Measurements from ENCODE around the gene SMPD3. TPM values are rescaled to one million over a fixed set of nuclear protein-coding genes. Genes with fewer than 3 reads are reported as not detected.

SMPD3 gene
- total and polyA plus RNA-seq, 8 donors = 0.79 to 3.7 (median 2.8) TPM

DNA sequence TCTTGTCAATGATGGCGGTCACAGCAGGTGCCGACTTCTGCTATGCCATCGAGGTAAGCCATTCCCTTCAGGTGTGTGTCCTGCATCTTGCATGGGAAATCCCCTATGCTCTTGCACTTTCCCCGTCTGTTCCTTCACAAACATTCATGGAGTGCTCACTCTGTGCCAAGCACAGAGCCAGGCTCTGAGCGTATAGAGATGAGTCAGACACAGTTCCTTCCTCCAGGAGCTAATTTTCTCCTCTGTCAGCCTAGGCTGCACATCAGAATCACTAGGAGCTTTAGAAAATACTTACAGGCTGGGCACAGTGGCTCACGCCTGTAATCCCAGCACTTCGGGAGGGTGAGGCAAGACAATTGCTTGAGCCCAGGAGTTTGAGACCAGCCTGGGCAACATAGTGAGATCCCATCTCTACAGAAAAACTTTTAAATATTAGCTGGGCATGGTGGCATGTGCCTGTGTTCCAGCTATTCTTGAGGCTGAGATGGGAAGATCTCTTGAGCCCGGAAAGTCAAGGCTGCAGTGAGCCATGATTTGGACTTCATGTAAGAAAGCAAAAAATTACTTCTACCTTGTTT lies 123.4 kb downstream of the SMPD3 start:
- Histone ChIP-seq H3K36me3 (peaks cover 0 to 49% of the 10 kb centered on the region in 2 donors), H3K27ac (no peak overlapping the region), H3K9me3 (no peaks in the 10 kb centered on the region), H3K4me3 (no peak overlapping the region), H3K4me1 (no peaks in the 10 kb centered on the region), H3K27me3 (no peaks in the 10 kb centered on the region)
- intact Hi-C loops (cut with DNase I) = loop anchor here (5.0 to 10.0 kb wide), 2 partner anchors 63 to 70 kb away; partner anchors contain the start of gene SLC7A6 (in 1 of the 2)
- ATAC-seq (no peak), DNase-seq (no peak)
- TF ChIP-seq, protein P1, sequence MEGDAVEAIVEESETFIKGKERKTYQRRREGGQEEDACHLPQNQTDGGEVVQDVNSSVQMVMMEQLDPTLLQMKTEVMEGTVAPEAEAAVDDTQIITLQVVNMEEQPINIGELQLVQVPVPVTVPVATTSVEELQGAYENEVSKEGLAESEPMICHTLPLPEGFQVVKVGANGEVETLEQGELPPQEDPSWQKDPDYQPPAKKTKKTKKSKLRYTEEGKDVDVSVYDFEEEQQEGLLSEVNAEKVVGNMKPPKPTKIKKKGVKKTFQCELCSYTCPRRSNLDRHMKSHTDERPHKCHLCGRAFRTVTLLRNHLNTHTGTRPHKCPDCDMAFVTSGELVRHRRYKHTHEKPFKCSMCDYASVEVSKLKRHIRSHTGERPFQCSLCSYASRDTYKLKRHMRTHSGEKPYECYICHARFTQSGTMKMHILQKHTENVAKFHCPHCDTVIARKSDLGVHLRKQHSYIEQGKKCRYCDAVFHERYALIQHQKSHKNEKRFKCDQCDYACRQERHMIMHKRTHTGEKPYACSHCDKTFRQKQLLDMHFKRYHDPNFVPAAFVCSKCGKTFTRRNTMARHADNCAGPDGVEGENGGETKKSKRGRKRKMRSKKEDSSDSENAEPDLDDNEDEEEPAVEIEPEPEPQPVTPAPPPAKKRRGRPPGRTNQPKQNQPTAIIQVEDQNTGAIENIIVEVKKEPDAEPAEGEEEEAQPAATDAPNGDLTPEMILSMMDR (IDR thresholded peaks at IDR 0.05) = no peak

DNA sequence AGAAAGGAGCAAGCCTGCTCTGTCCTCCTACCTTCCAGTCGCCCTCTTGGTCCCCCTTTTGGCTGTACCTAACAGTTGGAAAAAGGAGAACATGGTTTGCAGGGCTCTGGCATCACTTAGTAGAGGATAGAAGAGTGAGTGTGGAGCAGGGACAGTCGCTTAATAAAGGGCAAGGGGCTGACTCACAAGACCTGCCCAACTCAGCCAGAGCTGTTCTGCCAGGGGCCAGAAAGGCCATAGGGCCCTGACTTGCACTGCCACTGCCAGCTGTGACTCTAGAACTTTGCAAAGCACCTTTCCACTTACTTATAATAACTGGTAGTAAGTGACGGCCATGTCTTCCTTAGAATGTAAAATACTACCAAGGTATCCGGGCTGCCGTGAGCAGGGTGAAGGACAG lies 124.0 kb downstream of the SMPD3 start:
- DNase-seq (no peak), ATAC-seq (no peak)
- Histone ChIP-seq H3K36me3 (peaks cover 0 to 51% of the 10 kb centered on the region in 2 donors), H3K4me1 (no peaks in the 10 kb centered on the region), H3K27ac (no peak overlapping the region), H3K4me3 (no peak overlapping the region), H3K9me3 (no peaks in the 10 kb centered on the region), H3K27me3 (no peaks in the 10 kb centered on the region)
- intact Hi-C loops (cut with DNase I) = loop anchor here (5.0 to 10.0 kb wide), 2 partner anchors 62 to 70 kb away; partner anchors contain the start of gene SLC7A6 (in 1 of the 2)
- TF ChIP-seq, protein P1 (IDR thresholded peaks at IDR 0.05) = no peak

DNA sequence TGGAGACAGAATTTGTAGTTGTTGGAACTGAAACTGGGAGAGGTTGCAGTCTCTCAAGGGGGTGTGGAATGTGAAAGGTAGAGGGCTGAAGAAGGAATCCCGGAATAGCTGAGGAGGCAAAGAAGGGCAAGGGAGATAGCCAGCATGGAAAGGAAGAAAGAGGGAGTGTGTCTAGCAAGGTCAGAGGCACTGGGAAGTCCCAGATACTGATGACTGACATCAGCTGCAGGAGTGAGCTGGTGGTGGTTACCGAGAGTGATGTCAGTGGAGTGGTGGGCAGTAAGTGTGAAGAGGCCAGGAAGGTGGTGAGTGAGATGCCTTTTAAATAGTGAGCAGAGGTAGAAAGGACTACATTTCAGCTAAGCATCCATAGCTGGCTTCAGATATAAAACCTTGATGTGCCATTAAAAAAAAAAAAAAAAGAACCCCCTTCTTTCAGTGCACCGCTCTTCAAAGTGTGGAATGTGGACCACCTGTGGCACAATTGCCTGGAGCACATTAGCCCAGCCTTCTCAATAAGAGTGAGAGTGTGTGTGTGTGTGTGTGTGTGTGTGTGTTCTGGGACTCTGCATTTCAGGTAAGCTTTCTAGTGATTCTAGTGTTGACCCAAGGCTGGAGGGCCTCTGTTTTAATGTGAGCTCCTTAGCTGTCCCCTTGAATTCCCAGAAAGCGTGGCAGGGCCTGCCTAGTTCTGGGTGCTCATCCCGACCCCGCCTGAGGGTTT lies 129.0 kb downstream of the SMPD3 start:
- ATAC-seq (peak; percentile 24), DNase-seq (no peak)
- intact Hi-C loops (cut with DNase I) = no loop called here
- no peaks in the 10 kb centered on the region for H3K9me3 ChIP-seq
- H3K36me3 ChIP-seq = peaks cover 0 to 54% of the 10 kb centered on the region in 2 donors
- no peak overlapping the region for H3K27ac ChIP-seq
- TF ChIP-seq, protein P1 (IDR thresholded peaks at IDR 0.05) = no peak
- H3K4me3 ChIP-seq = no peak overlapping the region
- no peaks in the 10 kb centered on the region for H3K27me3 ChIP-seq
- H3K4me1 ChIP-seq = no peaks in the 10 kb centered on the region

DNA sequence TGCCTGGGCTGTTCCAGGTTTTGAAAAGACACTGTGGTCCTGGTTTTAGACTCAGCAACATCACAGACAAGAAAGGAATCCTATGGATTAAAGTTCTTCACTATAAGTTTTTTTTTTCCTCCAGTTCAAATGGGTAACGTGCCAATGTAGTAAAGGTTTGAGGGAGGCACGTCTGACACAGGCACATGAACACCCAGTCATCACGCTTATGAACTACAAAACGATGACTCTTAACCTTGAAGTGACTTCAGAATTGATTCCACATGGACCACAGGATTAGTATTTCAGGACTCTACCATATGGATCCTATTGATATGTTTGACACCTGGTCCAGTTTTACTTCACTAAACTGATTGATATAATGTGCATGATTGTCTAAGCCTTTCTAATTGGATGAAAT lies 135.2 kb downstream of the SMPD3 start:
- TF ChIP-seq, protein P1 (IDR thresholded peaks at IDR 0.05) = no peak
- H3K27ac ChIP-seq = no peak overlapping the region
- H3K9me3 ChIP-seq = no peaks in the 10 kb centered on the region
- H3K4me3 ChIP-seq = no peak overlapping the region
- intact Hi-C loops (cut with DNase I) = no loop called here
- H3K36me3 ChIP-seq = peaks cover 0 to 34% of the 10 kb centered on the region in 2 donors
- peaks cover 10 to 35% of the 10 kb centered on the region in 2 donors for H3K4me1 ChIP-seq
- no peak for ATAC-seq
- DNase-seq = no peak
- H3K27me3 ChIP-seq = no peaks in the 10 kb centered on the region

DNA sequence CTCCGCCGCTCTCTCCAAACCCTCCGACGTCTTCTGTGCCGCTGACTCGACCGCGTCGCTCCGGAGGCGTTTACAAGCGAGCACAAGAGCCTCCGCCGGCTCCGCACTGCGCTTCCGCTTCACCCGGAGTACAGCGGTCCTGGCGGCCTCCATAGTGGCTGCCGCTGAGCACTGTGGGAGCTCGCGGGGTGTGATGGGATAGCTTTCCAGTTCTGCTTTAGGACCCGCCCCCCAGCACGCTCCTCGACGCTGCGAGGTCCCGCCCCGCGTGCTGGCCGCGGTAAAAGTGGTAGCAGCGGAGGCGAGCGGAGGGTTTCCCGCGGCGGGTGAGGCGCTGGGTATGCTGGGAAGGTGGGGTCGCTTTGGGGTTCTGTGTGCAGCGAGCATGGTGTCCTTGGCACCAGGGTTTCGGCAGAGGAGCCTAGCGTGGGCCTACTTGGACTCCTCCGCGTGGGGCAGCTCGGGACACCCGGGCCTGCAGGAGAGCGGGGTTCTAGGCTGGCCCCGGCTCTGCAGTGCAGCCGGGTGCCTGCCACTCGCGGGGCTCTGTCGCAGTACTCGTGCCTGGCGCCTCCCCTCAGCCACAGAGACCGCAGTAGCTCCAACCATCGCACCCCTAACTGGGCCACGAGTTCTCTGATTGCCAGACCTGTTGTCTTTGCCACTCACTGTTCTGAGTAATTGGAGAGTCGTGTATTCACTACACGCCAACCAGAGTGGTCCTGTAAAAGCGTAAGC lies 137.4 kb downstream of the SMPD3 start, which contains the start of the genes PRMT7 and SLC7A6OS:
Gene PRMT7, plus strand, starts transcription at position 246 of the 738 bp plus-strand sequence. CDS start 4,961 bp downstream, outside the sequence.
Gene SLC7A6OS, minus strand, starts transcription at position 173 of the 738 bp plus-strand sequence. Its CDS starts 20 bp downstream, at position 153.
- no peaks in the 10 kb centered on the region for H3K27me3 ChIP-seq
- TF ChIP-seq, protein P1 (IDR thresholded peaks at IDR 0.05) = peak in 1 of 2 donors; percentile 31
- DNase-seq (peak; percentile 88 to 98 (median 94)), ATAC-seq (peak; percentile 100)
- peaks cover 10 to 41% of the 10 kb centered on the region in 2 donors for H3K4me1 ChIP-seq
- no peaks in the 10 kb centered on the region for H3K9me3 ChIP-seq
- H3K27ac ChIP-seq = peak within 1 kb of the TSS; percentile 79 to 87
- intact Hi-C loops (cut with DNase I) = no loop called here
- peaks cover 0 to 38% of the 10 kb centered on the region in 2 donors for H3K36me3 ChIP-seq
- H3K4me3 ChIP-seq = peak within 1 kb of the TSS; percentile 61 to 88
